ENCODE measurements around the gene LRFN4. TPM values are rescaled to one million over a fixed set of nuclear protein-coding genes. Genes with fewer than 3 reads are reported as not detected.

Gene LRFN4
- total and polyA plus RNA-seq, 2 of the 8 experiments (the other 6 are each of a cell fraction or from before 2014, with no cell fraction given), result 49.8 to 64.3 TPM

DNA sequence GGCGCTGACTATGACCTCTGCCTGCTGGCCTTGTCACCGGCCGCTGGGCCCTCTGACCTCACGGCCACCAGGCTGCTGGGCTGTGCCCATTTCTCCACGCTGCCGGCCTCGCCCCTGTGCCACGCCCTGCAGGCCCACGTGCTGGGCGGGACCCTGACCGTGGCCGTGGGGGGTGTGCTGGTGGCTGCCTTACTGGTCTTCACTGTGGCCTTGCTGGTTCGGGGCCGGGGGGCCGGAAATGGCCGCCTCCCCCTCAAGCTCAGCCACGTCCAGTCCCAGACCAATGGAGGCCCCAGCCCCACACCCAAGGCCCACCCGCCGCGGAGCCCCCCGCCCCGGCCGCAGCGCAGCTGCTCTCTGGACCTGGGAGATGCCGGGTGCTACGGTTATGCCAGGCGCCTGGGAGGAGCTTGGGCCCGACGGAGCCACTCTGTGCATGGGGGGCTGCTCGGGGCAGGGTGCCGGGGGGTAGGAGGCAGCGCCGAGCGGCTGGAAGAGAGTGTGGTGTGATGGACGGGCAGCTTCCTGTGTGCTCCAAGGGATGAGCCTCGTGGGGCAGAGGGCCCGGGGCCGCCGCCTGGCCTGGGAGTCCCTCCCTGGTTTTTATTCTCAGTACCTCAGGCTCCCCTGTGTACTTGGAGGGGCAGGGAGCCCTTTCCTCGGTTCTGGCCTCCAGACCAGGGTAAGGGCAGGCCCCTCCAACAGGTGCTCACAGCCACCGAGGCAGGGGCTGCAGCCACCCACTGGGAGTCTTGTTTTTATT lies 3.0 kb downstream of the LRFN4 start:
- H2BK15ac ChIP-seq (ENCODE audit: low read length), result no peak overlapping the region
- peaks cover 2 to 4% of the 10 kb centered on the region in 2 experiments for H4K20me1 ChIP-seq (replicated peaks in 1 of 2; ENCODE audit: control insufficient read depth in 1 of 2, insufficient read depth in 2 of 2, low read length in 2 of 2)
- no peak overlapping the region for H3K4me2 ChIP-seq (ENCODE audit: insufficient read depth in 1 of 2, low read depth in 2 of 2, low read length in 2 of 2)
- H3K4ac ChIP-seq (replicated peaks; ENCODE audit: insufficient read length, low read depth, low read length), result no peak overlapping the region
- H3K14ac ChIP-seq (ENCODE audit: insufficient read length), result no peak overlapping the region
- no peak overlapping the region for H2BK12ac ChIP-seq (ENCODE audit: low read depth, low read length)
- H2BK20ac ChIP-seq (ENCODE audit: low read length), result no peak overlapping the region
- peaks cover 8% of the 10 kb centered on the region for H3K23me2 ChIP-seq (ENCODE audit: low read depth, low read length)
- H2AK5ac ChIP-seq (ENCODE audit: low read depth, low read length), result no peak overlapping the region
- H2AFZ ChIP-seq (ENCODE audit: low read length), result no peak overlapping the region
- no peak overlapping the region for H2BK5ac ChIP-seq (ENCODE audit: low read depth, low read length)
- CTCF ChIA-PET (ENCODE audit: partially characterized antibody), result interaction anchor here (0.9 to 3.7 kb wide), 6 partner anchors 10 to 116 kb away, joined by 3 to 20 read pairs (median 4); partner anchors contain the start of gene C11orf86
- no peak overlapping the region for H3K9ac ChIP-seq (replicated peaks in 1 of 4; ENCODE audit: extremely low read depth in 1 of 4, low read depth in 3 of 4, low read length in 3 of 4)
- DNase-seq (ENCODE audit: low read depth in 1 of 2, low spot score in 2 of 2) (no peak), FAIRE-seq (no peak)
- H3K27ac ChIP-seq (ENCODE audit: low read depth, low read length), result no peak overlapping the region
- H3K79me2 ChIP-seq (ENCODE audit: control insufficient read depth in 1 of 2, insufficient read depth in 2 of 2, low read length in 2 of 2), result no peaks in the 10 kb centered on the region
- H4K8ac ChIP-seq (ENCODE audit: extremely low read depth, insufficient read depth, low read length), result no peak overlapping the region; the same call in 1 of the 2 replicates
- H4K91ac ChIP-seq (replicated peaks; ENCODE audit: insufficient read length, low read length), result no peak overlapping the region
- H2BK120ac ChIP-seq (replicated peaks; ENCODE audit: low read depth, low read length), result no peak overlapping the region
- WGBS, 2 experiments (ENCODE audit: extremely low coverage in 1 of 2, insufficient coverage in 1 of 2, insufficient read length in 1 of 2, insufficient replicate concordance in 2 of 2, low coverage in 1 of 2, low lambda C conversion rate in 2 of 2, missing lambda C conversion rate in 1 of 2), result 95% methylated on average over 23 of the region's 41 CpGs; no CpG with 5 or more reads in 1 of the 2 experiments
- no peak overlapping the region for H3K23ac ChIP-seq (ENCODE audit: insufficient read length)
- no peak overlapping the region for H4K5ac ChIP-seq (ENCODE audit: insufficient read length, low read depth, low read length)
- no peaks in the 10 kb centered on the region for H3K9me3 ChIP-seq (ENCODE audit: insufficient read depth in 2 of 2, low read depth in 1 of 2, low read length in 1 of 2)
- peaks cover 0 to 18% (median 1%) of the 10 kb centered on the region in 4 experiments; a peak in 4 of 8 replicates for H3K36me3 ChIP-seq (ENCODE audit: control insufficient read depth in 2 of 4, insufficient read depth in 4 of 4, low read length in 3 of 4)
- POLR2A ChIA-PET (ENCODE audit: partially characterized antibody), result interaction anchor here (1.4 kb wide), 1 partner anchor 11 kb away, joined by 5 read pairs; no protein-coding TSS in a partner anchor
- no peak overlapping the region for H3K4me3 ChIP-seq (ENCODE audit: extremely low read depth in 1 of 4, insufficient read depth in 2 of 4, low read depth in 3 of 4, low read length in 4 of 4)
- no peaks in the 10 kb centered on the region for H3K27me3 ChIP-seq (replicated peaks in 1 of 4; ENCODE audit: control insufficient read depth in 3 of 4, extremely low read depth in 1 of 4, insufficient read depth in 3 of 4, low read length in 3 of 4)
- peaks cover 5 to 19% (median 9%) of the 10 kb centered on the region in 4 experiments for H3K4me1 ChIP-seq (replicated peaks in 1 of 4; ENCODE audit: control insufficient read depth in 3 of 4, insufficient read depth in 4 of 4, low read length in 3 of 4)
- H3K18ac ChIP-seq (ENCODE audit: extremely low read depth, low read length), result no peak overlapping the region
- no peak overlapping the region for H3K56ac ChIP-seq (replicated peaks; ENCODE audit: insufficient read length, low read depth, low read length)
- no peaks in the 10 kb centered on the region for H3K79me1 ChIP-seq (ENCODE audit: low read depth, low read length)
- TF ChIP-seq CHD1 (IDR thresholded peaks at IDR 0.05; ENCODE audit: low read depth, low read length) (no peak), JUND (IDR thresholded peaks at IDR 0.05; ENCODE audit: low read length) (no peak), RBBP5 (IDR thresholded peaks at IDR 0.05; ENCODE audit: borderline replicate concordance, low read depth, low read length) (no peak), BACH1 (IDR thresholded peaks at IDR 0.05; ENCODE audit: low read length) (no peak), SP1 (IDR thresholded peaks at IDR 0.05; ENCODE audit: low read depth, low read length) (no peak), NANOG (IDR thresholded peaks at IDR 0.05; ENCODE audit: insufficient read depth, low read depth, low read length, poor library complexity, severe bottlenecking) (no peak), SP4 (IDR thresholded peaks at IDR 0.05; ENCODE audit: low read length) (no peak), HDAC2 (IDR thresholded peaks at IDR 0.05; ENCODE audit: borderline replicate concordance in 1 of 2, low read depth in 2 of 2, low read length in 2 of 2) (no peak), KDM4A (IDR thresholded peaks at IDR 0.05; ENCODE audit: low read depth, low read length, severe bottlenecking) (no peak), RAD21 (IDR thresholded peaks at IDR 0.05 in 1 of 2, conservative IDR thresholded peaks at IDR 0.05 in 1 of 2; ENCODE audit: low read depth in 2 of 2, low read length in 2 of 2) (no peak), POLR2A (IDR thresholded peaks at IDR 0.05; ENCODE audit: control extremely low read depth in 1 of 2, low read depth in 2 of 2, low read length in 2 of 2) (no peak), SAP30 (IDR thresholded peaks at IDR 0.05; ENCODE audit: insufficient read depth, insufficient replicate concordance, low read length) (no peak)

All from H1 (cell line).